ENCODE results near the gene SPOCK1. TPM values are rescaled to one million over a fixed set of nuclear protein-coding genes. Genes with fewer than 3 reads are reported as not detected.

The SPOCK1 gene
- total and polyA plus RNA-seq, 2 donors (not counting 3 experiments of a cell fraction or from before 2014, with no cell fraction given): 144 to 280 TPM

- no peak for FAIRE-seq
- intact Hi-C loops (cut with micrococcal nuclease) (no loop called here), dilution Hi-C loops (cut with MboI; ENCODE audit: extremely low pct_ligation_motif_present, low sequenced_read_pairs) (no loop called here)
- H3K4me1 ChIP-seq (ENCODE audit: control insufficient read depth, extremely low read depth, insufficient read depth, low read length): no peaks in the 10 kb centered on the region
- BruUV-seq (replicated peaks): no TSS peak
- H3K27me3 ChIP-seq (ENCODE audit: control insufficient read depth in 2 of 2, insufficient read depth in 2 of 2, low read length in 2 of 2): no peaks in the 10 kb centered on the region
- TF ChIP-seq POLR2A (IDR thresholded peaks at IDR 0.05; ENCODE audit: low read depth, low read length): no peak
- no peak for TF ChIP-seq FOS (IDR thresholded peaks at IDR 0.05; ENCODE audit: borderline replicate concordance, insufficient read depth, low read length)
- TF ChIP-seq MAX (IDR thresholded peaks at IDR 0.05; ENCODE audit: insufficient read depth, insufficient read length): no peak
- H3K9me3 ChIP-seq (replicated peaks; ENCODE audit: control insufficient read depth, insufficient read depth, low read length): no peaks in the 10 kb centered on the region
- no peak overlapping the region for H3K27ac ChIP-seq (ENCODE audit: insufficient read depth, low read depth, low read length)
- ChIA-PET POLR2A (no interaction called here), CTCF (interaction anchor here (0.9 to 2.2 kb wide), 2 partner anchors 54 to 78 kb away, joined by 3 to 7 read pairs; no protein-coding TSS in a partner anchor)
- H3K9me1 ChIP-seq (replicated peaks; ENCODE audit: control insufficient read depth, extremely low read depth, insufficient read depth, low read length): no peaks in the 10 kb centered on the region
- H2AFZ ChIP-seq (ENCODE audit: low read depth, low read length): no peak overlapping the region
- H3K4me3 ChIP-seq (replicated peaks in 1 of 3; ENCODE audit: insufficient read depth in 1 of 3, low read depth in 1 of 3, low read length in 3 of 3): no peak overlapping the region
- peaks cover 51% of the 10 kb centered on the region for H3K79me2 ChIP-seq (ENCODE audit: control insufficient read depth, insufficient read depth, low read length)
- no peaks in the 10 kb centered on the region for H4K20me1 ChIP-seq (replicated peaks; ENCODE audit: control insufficient read depth, extremely low read depth, insufficient read depth, low read length)
- no peaks in the 10 kb centered on the region for H3K36me3 ChIP-seq (ENCODE audit: control insufficient read depth in 2 of 2, extremely low read depth in 1 of 2, insufficient read depth in 2 of 2, low read length in 2 of 2)
- no peak for DNase-seq (ENCODE audit: low read depth, low spot score)
- no peak overlapping the region for H3K4me2 ChIP-seq (ENCODE audit: insufficient read depth, low read length)
- no peak overlapping the region for H3K9ac ChIP-seq (replicated peaks; ENCODE audit: extremely low read depth, insufficient read depth, low read length)
Measured at GRCh38 chr5:137398751-137399150, 100.4 kb downstream of the SPOCK1 start.

DNA sequence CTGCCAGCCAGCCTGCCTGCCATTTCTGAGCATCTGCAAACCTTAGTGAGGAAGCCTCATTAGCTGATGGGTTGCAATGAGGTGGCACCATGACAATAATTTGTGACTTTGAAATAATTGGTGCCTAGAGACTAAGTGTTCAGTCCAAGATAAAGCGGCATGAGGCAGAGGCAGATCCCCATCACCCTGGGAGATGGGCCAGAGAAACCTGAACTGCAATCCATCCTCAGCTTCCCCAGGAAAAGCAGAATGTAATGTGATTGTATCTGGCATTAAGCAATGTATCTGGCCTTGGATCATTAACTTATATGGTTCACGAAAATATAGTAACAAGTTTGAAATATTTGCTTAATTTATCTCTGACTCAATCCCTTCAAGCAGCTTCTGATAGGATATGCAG is 101.0 kb downstream of the SPOCK1 start:
- ChIA-PET POLR2A (no interaction called here), CTCF (interaction anchor here (0.9 kb wide), 1 partner anchor 53 kb away, joined by 3 read pairs; no protein-coding TSS in a partner anchor)
- BruUV-seq (replicated peaks): no TSS peak
- dilution Hi-C loops (cut with MboI; ENCODE audit: extremely low pct_ligation_motif_present, low sequenced_read_pairs) (no loop called here), intact Hi-C loops (cut with micrococcal nuclease) (no loop called here)
- H3K79me2 ChIP-seq (ENCODE audit: control insufficient read depth, insufficient read depth, low read length): peaks cover 50% of the 10 kb centered on the region
- H3K4me1 ChIP-seq (ENCODE audit: control insufficient read depth, extremely low read depth, insufficient read depth, low read length): no peaks in the 10 kb centered on the region
- no peaks in the 10 kb centered on the region for H3K9me3 ChIP-seq (replicated peaks; ENCODE audit: control insufficient read depth, insufficient read depth, low read length)
- H3K27ac ChIP-seq (ENCODE audit: insufficient read depth, low read depth, low read length): no peak overlapping the region
- H2AFZ ChIP-seq (ENCODE audit: low read depth, low read length): no peak overlapping the region
- no peaks in the 10 kb centered on the region for H3K27me3 ChIP-seq (ENCODE audit: control insufficient read depth in 2 of 2, insufficient read depth in 2 of 2, low read length in 2 of 2)
- H4K20me1 ChIP-seq (replicated peaks; ENCODE audit: control insufficient read depth, extremely low read depth, insufficient read depth, low read length): no peaks in the 10 kb centered on the region
- H3K4me2 ChIP-seq (ENCODE audit: insufficient read depth, low read length): no peak overlapping the region
- no peaks in the 10 kb centered on the region for H3K36me3 ChIP-seq (ENCODE audit: control insufficient read depth in 2 of 2, extremely low read depth in 1 of 2, insufficient read depth in 2 of 2, low read length in 2 of 2)
- no peak for DNase-seq (ENCODE audit: low read depth, low spot score)
- no peaks in the 10 kb centered on the region for H3K9me1 ChIP-seq (replicated peaks; ENCODE audit: control insufficient read depth, extremely low read depth, insufficient read depth, low read length)
- no peak overlapping the region for H3K9ac ChIP-seq (replicated peaks; ENCODE audit: extremely low read depth, insufficient read depth, low read length)
- FAIRE-seq: no peak
- TF ChIP-seq MYC (IDR thresholded peaks at IDR 0.05; ENCODE audit: low read depth, low read length) (no peak), JUN (IDR thresholded peaks at IDR 0.05; ENCODE audit: borderline replicate concordance, insufficient read depth, insufficient read length, low read depth) (no peak), POLR2A (IDR thresholded peaks at IDR 0.05; ENCODE audit: low read depth, low read length) (no peak), POLR2AphosphoS5 (IDR thresholded peaks at IDR 0.05; ENCODE audit: insufficient read depth, low read depth, low read length) (no peak), EZH2 (IDR thresholded peaks at IDR 0.05; ENCODE audit: borderline replicate concordance, low read depth, low read length, severe bottlenecking) (no peak), GATA2 (IDR thresholded peaks at IDR 0.05; ENCODE audit: insufficient read depth, insufficient read length, low read depth, low read length) (no peak), MAX (IDR thresholded peaks at IDR 0.05; ENCODE audit: insufficient read depth, insufficient read length) (no peak), FOS (IDR thresholded peaks at IDR 0.05; ENCODE audit: borderline replicate concordance, insufficient read depth, low read length) (no peak)
- TF ChIP-seq, protein P1, sequence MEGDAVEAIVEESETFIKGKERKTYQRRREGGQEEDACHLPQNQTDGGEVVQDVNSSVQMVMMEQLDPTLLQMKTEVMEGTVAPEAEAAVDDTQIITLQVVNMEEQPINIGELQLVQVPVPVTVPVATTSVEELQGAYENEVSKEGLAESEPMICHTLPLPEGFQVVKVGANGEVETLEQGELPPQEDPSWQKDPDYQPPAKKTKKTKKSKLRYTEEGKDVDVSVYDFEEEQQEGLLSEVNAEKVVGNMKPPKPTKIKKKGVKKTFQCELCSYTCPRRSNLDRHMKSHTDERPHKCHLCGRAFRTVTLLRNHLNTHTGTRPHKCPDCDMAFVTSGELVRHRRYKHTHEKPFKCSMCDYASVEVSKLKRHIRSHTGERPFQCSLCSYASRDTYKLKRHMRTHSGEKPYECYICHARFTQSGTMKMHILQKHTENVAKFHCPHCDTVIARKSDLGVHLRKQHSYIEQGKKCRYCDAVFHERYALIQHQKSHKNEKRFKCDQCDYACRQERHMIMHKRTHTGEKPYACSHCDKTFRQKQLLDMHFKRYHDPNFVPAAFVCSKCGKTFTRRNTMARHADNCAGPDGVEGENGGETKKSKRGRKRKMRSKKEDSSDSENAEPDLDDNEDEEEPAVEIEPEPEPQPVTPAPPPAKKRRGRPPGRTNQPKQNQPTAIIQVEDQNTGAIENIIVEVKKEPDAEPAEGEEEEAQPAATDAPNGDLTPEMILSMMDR (IDR thresholded peaks at IDR 0.05; ENCODE audit: extremely low read depth in 1 of 2, insufficient read depth in 1 of 2, low read depth in 1 of 2, low read length in 2 of 2): no peak
- no peak overlapping the region for H3K4me3 ChIP-seq (replicated peaks in 1 of 3; ENCODE audit: insufficient read depth in 1 of 3, low read depth in 1 of 3, low read length in 3 of 3)

Measured in endothelial cell of umbilical vein (primary cell).